H1 (cell line): ENCODE measurements around the gene R3HDM4. TPM values are rescaled to one million over a fixed set of nuclear protein-coding genes. Genes with fewer than 3 reads are reported as not detected.

ENCODE experiments used
- CTCF ChIA-PET: fragments of 300-600 bp; sonication (Branson Sonifier 250); formaldehyde crosslinking; loops from one replicate; lab custom pipeline; 2021; ENCODE audit not compliant: partially characterized antibody; lab: Charles Lee
- POLR2A ChIA-PET: fragments of 300-600 bp; sonication (Branson Sonifier 250); formaldehyde crosslinking; loops from one replicate; lab custom pipeline; 2021; ENCODE audit warnings: inconsistent platforms; ENCODE audit not compliant: partially characterized antibody; lab: Charles Lee
- DNase-seq, 2 experiments: peaks; one replicate each; pipeline versions ENCODE4 v3.0.0 to v3.0.0-alpha.2; 2010 to 2022; ENCODE audit warnings: low spot score in 2 of 2, low read depth in 1 of 2, mixed read lengths in 1 of 2
- FAIRE-seq: peaks from 2 replicates; lab custom pipeline; 2011; peaks lifted over from hg19 to GRCh38; lab: Jason Lieb, UNC
- H2AFZ ChIP-seq: 2 replicates; pipeline ENCODE4 v1.8.1; 2012; ENCODE audit warnings: low read length, inconsistent platforms
- H2AK5ac ChIP-seq: 2 replicates; pipeline ENCODE4 v1.6.1; 2013; ENCODE audit warnings: low read depth, low read length
- H2BK120ac ChIP-seq: replicated peaks from 2 replicates; pipeline ENCODE3; 2013; ENCODE audit warnings: low read depth, low read length, inconsistent platforms
- H2BK12ac ChIP-seq: 2 replicates; pipeline ENCODE4 v1.6.1; 2013; ENCODE audit warnings: low read depth, low read length
- H2BK15ac ChIP-seq: 2 replicates; pipeline ENCODE4 v1.6.1; 2013; ENCODE audit warnings: low read length
- H2BK20ac ChIP-seq: 2 replicates; pipeline ENCODE4 v1.6.1; 2013; ENCODE audit warnings: low read length
- H2BK5ac ChIP-seq: 2 replicates; pipeline ENCODE4 v1.6.1; 2013; ENCODE audit warnings: low read depth, low read length
- H3K14ac ChIP-seq: 2 replicates; pipeline ENCODE4 v1.6.1; 2013; ENCODE audit warnings: inconsistent platforms; ENCODE audit not compliant: insufficient read length
- H3K18ac ChIP-seq: 2 replicates; pipeline ENCODE4 v1.6.1; 2013; ENCODE audit warnings: low read length; ENCODE audit errors: extremely low read depth
- H3K23ac ChIP-seq: 2 replicates; pipeline ENCODE4 v1.6.1; 2013; ENCODE audit warnings: inconsistent platforms; ENCODE audit not compliant: insufficient read length
- H3K23me2 ChIP-seq: 2 replicates; pipeline ENCODE4 v1.6.1; 2013; ENCODE audit warnings: low read depth, low read length
- H3K27ac ChIP-seq: 2 replicates; pipeline ENCODE4 v1.6.1; 2011; ENCODE audit warnings: low read depth, low read length, inconsistent platforms
- H3K27me3 ChIP-seq, 4 experiments: replicated peaks in 1 of 4; 1 replicate in 1 of 4; 2 replicates in 3 of 4; pipeline versions ENCODE4 v1.6.1 to v1.8.1; 2011 to 2013; ENCODE audit warnings: low read length in 3 of 4, mild to moderate bottlenecking in 3 of 4, inconsistent platforms in 2 of 4, mixed read lengths in 2 of 4, moderate library complexity in 1 of 4; ENCODE audit not compliant: control insufficient read depth in 3 of 4, insufficient read depth in 3 of 4; ENCODE audit errors: extremely low read depth in 1 of 4
- H3K36me3 ChIP-seq, 4 experiments: 2 replicates each; pipeline versions ENCODE4 v1.6.1 to v1.8.1; 2011 to 2013; ENCODE audit warnings: mild to moderate bottlenecking in 4 of 4, low read length in 3 of 4, moderate library complexity in 2 of 4, control low read depth in 1 of 4, inconsistent platforms in 1 of 4; ENCODE audit not compliant: insufficient read depth in 4 of 4, control insufficient read depth in 2 of 4
- H3K4ac ChIP-seq: replicated peaks from 2 replicates; pipeline ENCODE3; 2013; ENCODE audit warnings: low read length, low read depth, mixed read lengths, inconsistent platforms; ENCODE audit not compliant: insufficient read length
- H3K4me1 ChIP-seq, 4 experiments: replicated peaks in 1 of 4; 1 replicate in 1 of 4; 2 replicates in 3 of 4; pipeline versions ENCODE4 v1.6.1 to v1.8.1; 2011 to 2013; ENCODE audit warnings: low read length in 3 of 4, inconsistent platforms in 2 of 4, mixed read lengths in 1 of 4; ENCODE audit not compliant: insufficient read depth in 4 of 4, control insufficient read depth in 3 of 4
- H3K4me2 ChIP-seq, 2 experiments: 2 replicates each; pipeline versions ENCODE4 v1.6.1 to v1.8.1; 2011 to 2013; ENCODE audit warnings: low read depth in 2 of 2, low read length in 2 of 2, control low read depth in 1 of 2, inconsistent platforms in 1 of 2, mild to moderate bottlenecking in 1 of 2; ENCODE audit not compliant: insufficient read depth in 1 of 2
- H3K4me3 ChIP-seq, 4 experiments: fragments of 200-600, 300-600 bp in 1 of 4; sonication (generic), shearing (Covaris generic), sonication (Bioruptor Twin) in 1 of 4; 2 replicates each; pipeline versions ENCODE4 v1.5.1 to v1.8.1; 2011 to 2016; ENCODE audit warnings: low read length in 4 of 4, low read depth in 3 of 4, control low read depth in 2 of 4, inconsistent platforms in 2 of 4, mild to moderate bottlenecking in 2 of 4, mixed read lengths in 1 of 4, moderate library complexity in 1 of 4; ENCODE audit not compliant: insufficient read depth in 2 of 4; ENCODE audit errors: extremely low read depth in 1 of 4
- H3K56ac ChIP-seq: replicated peaks from 2 replicates; pipeline ENCODE3; 2013; ENCODE audit warnings: low read depth, mild to moderate bottlenecking, mixed read lengths, low read length, inconsistent platforms; ENCODE audit not compliant: insufficient read length
- H3K79me1 ChIP-seq: 2 replicates; pipeline ENCODE4 v1.6.1; 2013; ENCODE audit warnings: low read depth, low read length, control low read depth
- H3K79me2 ChIP-seq, 2 experiments: 2 replicates each; pipeline versions ENCODE4 v1.6.1 to v1.8.1; 2012 to 2013; ENCODE audit warnings: low read length in 2 of 2, mild to moderate bottlenecking in 2 of 2, inconsistent platforms in 1 of 2; ENCODE audit not compliant: insufficient read depth in 2 of 2, control insufficient read depth in 1 of 2
- H3K9ac ChIP-seq, 4 experiments: replicated peaks in 1 of 4; 1 replicate in 1 of 4; 2 replicates in 3 of 4; pipeline versions ENCODE4 v1.6.1 to v1.8.1; 2011 to 2013; ENCODE audit warnings: low read depth in 3 of 4, low read length in 3 of 4, control low read depth in 2 of 4, mild to moderate bottlenecking in 2 of 4, moderate library complexity in 2 of 4, inconsistent platforms in 1 of 4; ENCODE audit errors: extremely low read depth in 1 of 4
- H3K9me3 ChIP-seq, 2 experiments: 2 replicates each; pipeline versions ENCODE4 v1.6.1 to v1.8.1; 2012 to 2013; ENCODE audit warnings: mild to moderate bottlenecking in 2 of 2, moderate library complexity in 2 of 2, control low read depth in 1 of 2, inconsistent platforms in 1 of 2, low read depth in 1 of 2, low read length in 1 of 2, mixed read lengths in 1 of 2; ENCODE audit not compliant: insufficient read depth in 2 of 2
- H4K20me1 ChIP-seq, 2 experiments: replicated peaks in 1 of 2; 2 replicates each; pipeline versions ENCODE3 to v1.8.1; 2011 to 2013; ENCODE audit warnings: inconsistent platforms in 2 of 2, low read length in 2 of 2, mild to moderate bottlenecking in 1 of 2; ENCODE audit not compliant: insufficient read depth in 2 of 2, control insufficient read depth in 1 of 2
- H4K5ac ChIP-seq: 2 replicates; pipeline ENCODE4 v1.6.1; 2013; ENCODE audit warnings: low read length, low read depth, mixed read lengths, inconsistent platforms; ENCODE audit not compliant: insufficient read length
- H4K8ac ChIP-seq: 2 replicates; pipeline ENCODE4 v1.8.0; 2013; ENCODE audit warnings: mild to moderate bottlenecking, moderate library complexity, low read length, inconsistent platforms; ENCODE audit not compliant: insufficient read depth; ENCODE audit errors: extremely low read depth
- H4K91ac ChIP-seq: replicated peaks from 2 replicates; pipeline ENCODE3; 2013; ENCODE audit warnings: low read length, mixed read lengths, inconsistent platforms; ENCODE audit not compliant: insufficient read length
- KDM5A ChIP-seq: fragments of 200-600 bp; IDR thresholded peaks from 2 replicates; pipeline ENCODE4 v1.7.1; 2012; ENCODE audit warnings: mild to moderate bottlenecking, low read length, inconsistent platforms, mixed read lengths
- SIN3A ChIP-seq, 2 experiments: IDR thresholded peaks in 1 of 2; conservative IDR thresholded peaks in 1 of 2; 2 replicates each; pipeline ENCODE4 v1.6.1; 2011 to 2012; ENCODE audit warnings: low read length in 2 of 2, improper control_type of control experiment in 1 of 2, low read depth in 1 of 2, mild to moderate bottlenecking in 1 of 2
- SIX5 ChIP-seq: IDR thresholded peaks from 2 replicates; pipeline ENCODE4 v1.6.1; 2011; ENCODE audit warnings: mild to moderate bottlenecking, low read depth, low read length
- WGBS, 2 experiments: shearing (Covaris generic) in 1 of 2; methylation state at CpG; one replicate each; pipeline versions ENCODE4 v1.1.6 to v1.1.7; 2013 to 2015; ENCODE audit warnings: low lambda C conversion rate in 2 of 2, mixed read lengths in 2 of 2, inconsistent platforms in 1 of 2, low coverage in 1 of 2, missing lambda C conversion rate in 1 of 2; ENCODE audit not compliant: insufficient replicate concordance in 2 of 2, insufficient coverage in 1 of 2, insufficient read length in 1 of 2; ENCODE audit errors: extremely low coverage in 1 of 2, missing lambda C conversion rate in 1 of 2; 5-methylcytosine and 5-hydroxymethylcytosine counted together
- polyA plus RNA-seq, 7 experiments: library from polyadenylated mRNA; depleted of rRNA in 3 of 7; stranded (reverse) in 5 of 7; unstranded in 2 of 7; fragments of >200 nt in 5 of 7; fragments of 200-250 nt in 2 of 7; gene quantifications; 1 replicate in 5 of 7; 2 replicates in 1 of 7; 4 replicates in 1 of 7; pipeline versions ENCODE4 v1.2.1 to v1.2.3, GENCODE V29; 2011 to 2013; ENCODE audit warnings: missing spikeins in 2 of 7, mixed read lengths in 2 of 7
- total RNA-seq: library from RNA; stranded (reverse); fragmentation: NEBNext Ultra II Directional; extraction: Animal tissue kit (Norgen Biotek cat#: 25700); gene quantifications from 2 replicates; pipeline ENCODE4 v1.2.1, GENCODE V29; 2021

The R3HDM4 gene
- total and polyA plus RNA-seq, 2 of the 8 experiments (the other 6 are each of a cell fraction or from before 2014, with no cell fraction given), result 76.8 to 102 TPM

DNA sequence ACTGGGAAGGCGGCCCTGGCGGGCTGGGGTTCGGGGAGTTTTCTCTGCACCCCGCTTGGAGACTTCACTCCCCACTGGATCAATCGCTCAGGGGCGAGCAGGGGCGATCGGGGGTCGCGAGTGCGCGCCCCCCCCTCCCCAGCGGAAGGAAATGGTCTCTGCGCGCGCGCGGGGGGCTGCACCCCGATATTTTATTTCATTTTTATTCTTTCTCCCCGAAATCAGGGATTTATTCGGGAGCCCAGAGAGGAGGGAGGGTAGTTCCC lies 13.2 kb upstream of the R3HDM4 start:
- no peak overlapping the region for H3K23ac ChIP-seq
- H3K9me3 ChIP-seq, result no peaks in the 10 kb centered on the region
- H3K36me3 ChIP-seq, result peaks cover 0 to 12% (median 5%) of the 10 kb centered on the region in 4 experiments; a peak in 2 of 8 replicates
- no peak overlapping the region for H2BK120ac ChIP-seq
- H2BK5ac ChIP-seq, result no peak overlapping the region
- H3K27me3 ChIP-seq, result peaks cover 2 to 5% (median 3%) of the 10 kb centered on the region in 4 experiments; a peak in 6 of 7 replicates
- TF ChIP-seq SIX5 (no peak), KDM5A (no peak), SIN3A (conservative IDR thresholded peaks at IDR 0.05 in 1 of 2, IDR thresholded peaks at IDR 0.05 in 1 of 2; ENCODE audit: low read depth in 1 of 2, low read length in 2 of 2) (no peak)
- H3K4me3 ChIP-seq, result peak overlapping the region; percentile 65 to 97 (median 76)
- no peak overlapping the region for H2BK15ac ChIP-seq
- no peak overlapping the region; the same call in 1 of the 2 replicates for H3K27ac ChIP-seq
- no peak overlapping the region for H2AK5ac ChIP-seq
- H2BK20ac ChIP-seq, result no peak overlapping the region
- H3K4me2 ChIP-seq, result peak overlapping the region; percentile 63 to 71; a peak in 3 of 4 replicates
- no peak for FAIRE-seq
- H3K9ac ChIP-seq, result peak overlapping the region in 2 of 4 experiments; percentile 34 to 57; a peak in 4 of 7 replicates
- WGBS, 2 experiments, result 0% methylated on average over 3 of the region's 21 CpGs; no CpG with 5 or more reads in 1 of the 2 experiments
- H3K56ac ChIP-seq, result no peak overlapping the region
- peaks cover 0 to 19% of the 10 kb centered on the region in 2 experiments; a peak in 2 of 4 replicates for H3K79me2 ChIP-seq
- H3K79me1 ChIP-seq, result peaks cover 6% of the 10 kb centered on the region; the same call in 1 of the 2 replicates
- no peak overlapping the region for H4K5ac ChIP-seq
- peaks cover 0 to 6% of the 10 kb centered on the region in 2 experiments for H4K20me1 ChIP-seq
- H3K4me1 ChIP-seq, result peaks cover 2 to 8% (median 6%) of the 10 kb centered on the region in 4 experiments
- no peak overlapping the region for H3K4ac ChIP-seq
- H3K14ac ChIP-seq, result no peak overlapping the region
- H2AFZ ChIP-seq, result no peak overlapping the region
- peaks cover 6% of the 10 kb centered on the region for H3K23me2 ChIP-seq
- no peak for DNase-seq
- POLR2A ChIA-PET, result interaction anchor here (1.3 kb wide), 1 partner anchor 51 kb away, joined by 3 read pairs; no protein-coding TSS in a partner anchor
- CTCF ChIA-PET, result no interaction called here
- peak overlapping the region; percentile 32; the same call in 1 of the 2 replicates for H3K18ac ChIP-seq
- no peak overlapping the region for H4K8ac ChIP-seq
- H4K91ac ChIP-seq, result peak overlapping the region; percentile 85
- no peak overlapping the region for H2BK12ac ChIP-seq
